ENCODE measurements around the gene PRR12. TPM values are rescaled to one million over a fixed set of nuclear protein-coding genes. Genes with fewer than 3 reads are reported as not detected.

The PRR12 gene
- total RNA-seq, 1 donor from 2014 or later: 15.6 TPM

Other genes starting within 250 kb of the PRR12 start
- 62.7 TPM for gene TEAD2, start 228.8 kb upstream of the PRR12 start, total RNA-seq
- gene DKKL1, start 227.3 kb upstream of the PRR12 start, total RNA-seq: not detected
- not detected for gene KASH5, start 202.9 kb upstream of the PRR12 start, total RNA-seq
- not detected for gene PTH2, start 167.7 kb upstream of the PRR12 start, total RNA-seq
- not detected for gene GFY, start 165.8 kb upstream of the PRR12 start, total RNA-seq
- gene SLC17A7, start 149.7 kb upstream of the PRR12 start, total RNA-seq: 1.4 TPM
- gene PIH1D1, start 139.4 kb upstream of the PRR12 start, total RNA-seq: 29.6 TPM
- gene ALDH16A1, start 138.0 kb upstream of the PRR12 start, total RNA-seq: 11.5 TPM
- 5.9 TPM for gene FLT3LG, start 117.0 kb upstream of the PRR12 start, total RNA-seq
- 1,289 TPM for gene RPL13A, start 103.6 kb upstream of the PRR12 start, total RNA-seq
- 1,034 TPM for gene RPS11, start 94.7 kb upstream of the PRR12 start, total RNA-seq
- 84.7 TPM for gene FCGRT, start 78.5 kb upstream of the PRR12 start, total RNA-seq
- gene RCN3, start 63.2 kb upstream of the PRR12 start, total RNA-seq: 8.5 TPM
- 46.7 TPM for gene NOSIP, start 10.6 kb upstream of the PRR12 start, total RNA-seq
- 1.3 TPM for gene PRRG2, start 9.9 kb upstream of the PRR12 start, total RNA-seq
- 100 TPM for gene RRAS, start 49.0 kb downstream of the PRR12 start, total RNA-seq
- gene SCAF1, start 51.0 kb downstream of the PRR12 start, total RNA-seq: 44.9 TPM
- gene IRF3, start 74.7 kb downstream of the PRR12 start, total RNA-seq: 40.6 TPM
- gene BCL2L12, start 74.8 kb downstream of the PRR12 start, total RNA-seq: 11.5 TPM
- gene PRMT1, start 86.1 kb downstream of the PRR12 start, total RNA-seq: 130 TPM
- gene ADM5, start 98.4 kb downstream of the PRR12 start, total RNA-seq: 0.87 TPM
- 3.1 TPM for gene CPT1C, start 99.9 kb downstream of the PRR12 start, total RNA-seq
- 0.72 TPM for gene TSKS, start 172.1 kb downstream of the PRR12 start, total RNA-seq
- 73.1 TPM for gene AP2A1, start 175.8 kb downstream of the PRR12 start, total RNA-seq
- gene FUZ, start 222.1 kb downstream of the PRR12 start, total RNA-seq: 19.1 TPM
- 68.5 TPM for gene MED25, start 227.1 kb downstream of the PRR12 start, total RNA-seq

All from left ventricle myocardium superior (tissue), 1 donor.